GM21619 (cell line): ENCODE measurements around the gene TBC1D4.

ENCODE experiments used
- ATAC-seq: cut with Tn5 transposase; IDR thresholded peaks from one replicate; pipeline ENCODE4 v1.9.1; 2021; ENCODE audit not compliant: unreplicated experiment

The TBC1D4 gene

DNA sequence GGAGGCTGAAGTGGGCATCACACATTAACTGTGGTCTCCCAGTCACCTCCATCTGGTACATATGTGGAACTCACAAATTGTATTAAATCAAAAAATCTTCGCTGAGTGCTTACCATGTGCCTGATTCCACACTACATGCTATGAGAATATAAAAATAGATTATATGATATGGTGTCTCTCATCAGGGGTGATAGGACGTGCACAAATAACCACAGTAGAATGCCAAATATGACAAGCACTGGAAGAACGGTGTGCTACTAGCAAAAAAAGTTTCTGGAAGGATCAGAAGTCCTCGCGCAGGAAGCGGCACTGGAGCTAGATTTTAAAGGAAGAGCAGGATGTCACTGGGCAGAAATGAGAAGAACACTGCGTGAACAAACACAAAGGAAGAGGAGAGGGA, 62.3 kb downstream of the TBC1D4 start:
- no peak for ATAC-seq

DNA sequence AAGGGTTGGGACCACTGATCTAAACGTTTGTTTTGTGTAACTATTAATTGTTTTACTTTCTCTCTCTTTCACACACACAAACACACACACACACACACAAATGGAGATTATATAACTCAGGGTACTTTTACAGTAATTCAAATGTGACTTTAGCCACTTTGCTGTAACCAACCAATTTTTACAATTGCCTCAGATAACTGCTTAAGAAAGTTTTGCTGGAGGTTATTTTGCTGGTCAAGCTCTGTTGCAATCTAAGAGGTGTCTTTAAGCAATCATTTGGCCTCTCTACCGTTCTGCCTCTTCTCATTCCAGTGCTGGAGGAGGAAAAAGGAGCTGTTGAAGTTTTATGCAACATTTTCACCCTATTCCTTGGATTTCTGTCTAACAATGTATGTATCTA, 63.0 kb downstream of the TBC1D4 start:
- no peak for ATAC-seq

- ATAC-seq: no peak
Observed at GRCh38 chr13:75418186-75418843, 63.7 kb downstream of the TBC1D4 start.

GRCh38 chr13:75417656-75418055, 64.3 kb downstream of the TBC1D4 start:
- no peak for ATAC-seq

DNA sequence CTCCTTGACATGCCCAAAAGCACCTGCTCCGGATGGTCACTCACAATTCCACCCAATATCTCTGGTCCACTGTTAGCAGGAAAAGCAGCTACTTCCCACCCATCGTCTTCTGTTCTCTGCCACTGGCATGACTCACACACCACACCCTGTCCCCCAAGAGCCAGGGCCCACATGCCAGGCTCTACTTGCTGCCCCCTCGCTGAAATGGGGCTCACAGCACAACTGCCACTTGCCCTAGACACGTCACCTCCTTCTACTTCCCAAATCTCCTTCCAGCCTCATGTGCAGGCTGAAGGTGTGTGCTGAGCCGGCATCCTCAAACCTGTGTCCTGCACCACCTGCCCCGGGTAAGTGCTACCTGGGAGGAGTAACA, 65.0 kb downstream of the TBC1D4 start:
- peak; percentile 19 for ATAC-seq

GRCh38 chr13:75416327-75417011, 65.5 kb downstream of the TBC1D4 start:
- peak; percentile 72 for ATAC-seq

DNA sequence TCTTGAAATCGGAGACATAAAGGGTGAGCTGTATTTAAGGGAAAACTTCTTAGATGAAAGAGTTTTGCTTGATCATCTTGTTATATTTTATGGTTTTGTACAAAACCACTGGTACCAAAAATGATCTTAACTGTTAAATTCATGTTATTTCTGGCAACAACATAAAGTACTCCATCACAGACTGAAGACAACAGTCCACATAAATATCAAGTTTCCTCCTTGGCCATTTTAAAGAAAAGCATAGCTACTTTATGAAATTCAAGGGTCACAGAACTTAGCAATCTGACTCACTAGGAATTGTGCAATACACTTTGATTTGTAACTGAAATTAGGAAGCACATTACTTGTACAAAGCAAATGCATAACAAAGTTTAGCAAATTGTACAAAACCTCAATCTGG, 66.3 kb downstream of the TBC1D4 start:
- ATAC-seq: no peak

DNA sequence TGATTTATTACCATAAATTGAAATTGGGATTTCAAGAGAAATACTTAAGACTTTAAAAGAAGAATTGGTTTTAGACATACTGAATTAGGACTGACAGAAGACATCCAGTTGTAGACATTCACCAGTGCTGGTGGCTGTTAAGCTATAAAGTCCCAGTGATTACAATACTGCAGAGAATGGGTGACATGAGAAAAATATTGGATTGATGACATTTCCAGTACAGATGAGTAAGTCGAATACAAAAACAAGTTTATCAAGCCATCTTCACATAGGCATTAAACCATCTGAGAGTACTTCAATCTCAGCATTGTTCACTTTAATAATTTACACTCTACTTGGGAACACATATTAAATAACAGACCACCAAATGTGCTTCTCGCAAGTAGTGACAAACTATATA, 66.8 kb downstream of the TBC1D4 start:
- no peak for ATAC-seq

- ATAC-seq: no peak
Observed at GRCh38 chr13:75414036-75414827, 67.7 kb downstream of the TBC1D4 start.

- ATAC-seq: no peak
Observed at GRCh38 chr13:75411924-75412537, 69.9 kb downstream of the TBC1D4 start.

DNA sequence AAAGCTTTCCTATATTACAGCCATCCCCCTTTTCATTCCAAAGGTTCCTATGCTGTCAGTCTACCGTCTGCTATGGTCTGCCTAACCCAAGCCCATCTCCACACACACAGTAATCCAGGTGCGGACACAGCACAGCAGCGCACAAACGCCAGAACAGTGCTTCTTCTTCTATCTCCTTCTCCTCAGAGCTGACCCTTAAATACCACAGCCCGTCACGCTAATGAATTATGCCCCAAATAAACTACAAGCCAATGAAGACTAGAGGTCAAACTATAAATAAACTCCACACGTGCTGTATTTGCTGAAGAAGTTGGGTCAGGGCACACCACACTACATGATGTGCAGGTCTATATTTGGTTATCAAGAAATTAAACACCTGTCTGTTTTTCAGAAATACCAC, 71.8 kb downstream of the TBC1D4 start:
- no peak for ATAC-seq

DNA sequence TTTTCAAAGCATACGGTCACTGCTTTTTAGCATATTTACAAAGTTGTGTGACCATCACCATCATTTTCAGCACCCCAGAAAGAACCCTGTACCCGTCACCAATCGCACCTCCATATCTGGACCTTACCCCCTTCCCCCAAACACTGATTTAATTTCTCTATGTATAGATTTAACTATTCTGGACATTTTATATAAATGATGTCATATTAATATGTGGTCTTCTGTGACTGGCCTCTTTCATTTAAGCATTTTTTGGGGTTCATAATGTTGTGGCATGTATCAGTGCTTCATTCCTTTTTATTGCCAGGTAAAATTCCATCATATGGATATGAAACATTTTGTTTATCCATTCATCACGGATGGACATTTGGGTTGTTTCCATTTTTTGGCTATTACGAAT, 74.0 kb downstream of the TBC1D4 start:
- ATAC-seq: no peak

- ATAC-seq: no peak
Observed at GRCh38 chr13:75407473-75407872, 74.5 kb downstream of the TBC1D4 start.

DNA sequence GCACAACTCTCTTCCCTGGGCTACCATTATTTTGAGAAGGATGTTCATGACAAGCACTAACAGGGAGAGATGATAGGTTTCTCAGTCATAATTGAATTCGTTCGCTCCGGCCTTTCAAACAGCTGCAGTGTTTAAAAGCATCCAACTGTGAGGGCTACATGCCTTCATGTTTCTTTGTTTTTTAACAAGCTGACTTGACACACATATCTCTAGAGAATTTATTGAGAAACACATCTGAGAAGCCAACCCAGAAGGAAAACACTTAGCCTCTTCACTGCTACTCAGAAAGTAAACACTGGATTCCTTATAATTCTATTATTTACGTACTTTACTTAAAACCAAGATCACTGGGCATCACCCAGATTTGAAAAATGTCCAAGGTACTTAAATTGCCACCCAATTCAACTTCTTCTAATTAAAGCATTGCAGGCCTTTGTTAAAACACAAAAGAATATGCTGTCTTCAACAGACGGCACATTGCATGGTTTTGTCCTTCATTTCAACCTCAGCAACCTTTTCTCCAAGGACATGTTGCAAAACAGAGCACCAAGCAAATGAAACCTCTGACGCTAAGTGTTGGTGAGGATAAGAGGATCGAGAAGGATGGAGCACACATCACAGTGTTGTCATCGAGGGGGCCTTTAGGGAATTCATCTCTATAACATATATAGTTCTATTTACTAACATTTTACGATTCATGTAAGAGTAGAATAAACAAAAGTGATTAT, 75.8 kb downstream of the TBC1D4 start:
- ATAC-seq: no peak

GRCh38 chr13:75404726-75405125, 77.2 kb downstream of the TBC1D4 start:
- no peak for ATAC-seq

DNA sequence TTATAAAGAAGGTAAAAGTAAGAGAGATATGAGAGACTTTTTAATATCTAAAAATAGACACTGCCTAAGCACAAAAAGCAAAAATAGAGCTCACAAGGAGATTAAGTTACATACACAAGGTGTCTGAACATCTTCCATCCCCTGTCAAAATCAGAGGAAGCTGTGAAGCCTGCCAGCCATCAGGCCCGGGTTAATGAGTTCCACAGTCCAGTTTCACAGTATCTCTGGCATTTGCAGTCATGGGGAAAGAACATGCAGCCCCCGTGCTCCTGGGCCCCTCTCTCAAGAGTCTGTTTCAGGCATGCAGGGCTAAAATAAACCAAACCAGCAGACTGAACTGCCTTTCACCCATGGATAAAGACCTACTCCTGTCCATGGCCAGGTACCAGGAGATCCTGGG, 79.2 kb downstream of the TBC1D4 start:
- ATAC-seq: peak; percentile 56

GRCh38 chr13:75400775-75401174, 81.2 kb downstream of the TBC1D4 start:
- ATAC-seq: peak; percentile 59

GRCh38 chr13:75399879-75400217, 82.1 kb downstream of the TBC1D4 start:
- no peak for ATAC-seq

DNA sequence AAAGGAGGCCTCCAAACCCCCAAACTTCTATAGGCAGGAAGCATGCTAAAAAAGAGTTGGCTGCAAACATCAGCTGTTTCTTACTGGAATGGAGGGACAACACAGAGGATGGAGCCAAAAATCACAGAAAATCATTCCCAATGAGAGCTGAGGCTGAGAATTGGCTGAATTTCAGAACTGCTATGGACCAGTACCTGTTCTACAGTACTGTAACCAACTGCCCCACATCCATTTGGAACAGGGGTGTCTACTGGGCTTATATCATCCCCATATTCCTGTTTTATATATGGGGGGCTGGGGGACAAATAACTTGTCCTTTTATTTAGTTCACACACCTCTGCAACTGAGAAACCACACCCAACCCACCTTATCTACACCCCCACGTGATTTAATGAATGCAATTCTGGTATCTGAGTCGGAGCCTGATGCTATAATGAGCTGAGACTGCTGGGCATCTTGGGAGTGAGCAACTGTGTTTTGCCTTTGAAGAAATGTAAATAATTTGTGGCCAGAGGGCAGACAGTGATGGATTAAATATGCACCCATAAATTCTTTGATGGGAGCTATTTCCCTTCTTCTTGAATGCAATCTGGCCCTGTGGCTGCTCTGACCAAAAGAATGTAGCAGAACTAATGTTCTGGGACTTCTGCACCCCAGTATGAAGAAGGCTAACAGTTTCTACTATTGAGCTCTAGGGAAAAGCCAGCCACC, 82.6 kb downstream of the TBC1D4 start:
- no peak for ATAC-seq

DNA sequence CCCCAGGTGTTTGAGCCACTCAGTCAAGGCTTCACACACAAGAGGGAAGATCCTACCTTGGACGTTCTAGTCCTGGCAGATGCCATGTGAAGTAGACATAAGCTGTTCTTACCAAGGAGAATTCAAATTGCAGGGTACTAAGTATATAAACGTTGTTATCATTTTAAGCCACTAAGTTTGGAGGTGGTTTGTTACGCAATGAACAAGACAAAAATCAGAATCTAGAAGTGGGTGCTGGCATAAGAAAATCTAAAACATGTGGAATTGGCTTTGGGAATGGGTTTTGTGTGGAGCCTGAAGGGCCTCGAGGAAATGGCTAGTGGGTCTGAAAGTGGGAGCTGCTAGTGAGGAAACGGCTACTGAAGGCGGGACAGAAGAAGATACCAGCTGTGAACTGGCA, 83.9 kb downstream of the TBC1D4 start:
- no peak for ATAC-seq

GRCh38 chr13:75395901-75396300, 86.1 kb downstream of the TBC1D4 start:
- no peak for ATAC-seq
